Stimulated activated naive CD8-positive, alpha-beta T cell treated with anti-CD3 and anti-CD28 coated beads, Interleukin-15, Interleukin-2, amounts not matched to agents 100 ng/mL and 50 ng/mL, for 24 hours (primary cell): Measurements from ENCODE around the gene TESK1.
"Not testable (repeated sequence)": the region's sequence is repeated elsewhere in the genome, so short reads cannot be mapped to it uniquely, and the experiment has no call there.

ENCODE experiments used
- H3K27ac Mint-ChIP-seq: one replicate; pipeline ENCODE4 v1.8.0; 2021; ENCODE audit warnings: mild to moderate bottlenecking, mixed read lengths
- H3K27me3 Mint-ChIP-seq: one replicate; pipeline ENCODE4 v1.8.0; 2021; ENCODE audit warnings: mixed read lengths
- H3K36me3 Mint-ChIP-seq: one replicate; pipeline ENCODE4 v1.8.0; 2021; ENCODE audit warnings: low read depth, mixed read lengths
- H3K4me1 Mint-ChIP-seq: one replicate; pipeline ENCODE4 v1.8.0; 2021; ENCODE audit warnings: low read depth, mixed read lengths
- H3K4me3 Mint-ChIP-seq: one replicate; pipeline ENCODE4 v1.8.0; 2021; ENCODE audit warnings: mild to moderate bottlenecking, mixed read lengths
- H3K9me3 Mint-ChIP-seq: one replicate; pipeline ENCODE4 v1.8.0; 2021; ENCODE audit warnings: mixed read lengths

Gene TESK1

DNA sequence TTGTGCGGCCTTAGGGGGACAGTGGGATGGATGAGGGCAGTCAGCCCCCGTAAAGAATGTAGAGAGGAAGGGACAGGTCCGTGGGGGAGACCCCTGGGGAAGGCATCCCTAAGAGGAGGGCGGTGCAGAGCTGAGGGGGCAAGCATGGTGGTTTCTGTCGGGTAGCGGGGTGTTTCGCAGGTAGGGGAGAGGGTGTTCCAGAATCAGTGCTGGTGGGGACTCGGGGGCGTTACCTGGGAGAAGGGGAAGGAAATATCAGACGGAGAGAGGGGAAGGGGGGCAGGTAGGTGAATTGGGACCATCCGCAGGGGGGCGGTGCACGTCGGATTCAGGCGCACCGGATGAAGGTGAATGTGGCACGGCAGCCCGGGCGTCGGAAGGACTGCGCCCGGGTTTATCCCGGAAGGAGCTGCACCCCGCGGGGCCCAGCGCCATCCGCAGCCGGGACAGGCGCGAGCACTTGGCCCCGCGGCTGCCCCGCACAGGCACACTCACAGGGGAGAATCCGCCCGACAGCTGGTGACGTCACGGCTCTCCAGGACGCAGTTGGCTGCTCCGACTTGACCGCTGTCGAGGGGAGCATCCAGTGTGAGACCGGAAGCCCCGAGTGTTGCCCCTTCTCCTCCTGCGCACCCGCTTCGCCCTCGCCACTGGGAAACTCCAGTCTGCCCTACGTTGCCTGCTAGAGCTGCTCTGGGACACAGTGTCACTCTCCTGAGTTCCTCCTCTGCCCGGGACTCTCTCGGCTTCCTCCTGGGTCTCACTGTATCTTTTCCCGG is 11.8 kb downstream of the TESK1 start:
- H3K36me3 Mint-ChIP-seq = no peaks in the 10 kb centered on the region
- peak overlapping the region; percentile 84 for H3K4me3 Mint-ChIP-seq
- H3K4me1 Mint-ChIP-seq = peaks cover 64% of the 10 kb centered on the region
- H3K27me3 Mint-ChIP-seq = no peaks in the 10 kb centered on the region
- peak overlapping the region; percentile 95 for H3K27ac Mint-ChIP-seq
- no peaks in the 10 kb centered on the region for H3K9me3 Mint-ChIP-seq

DNA sequence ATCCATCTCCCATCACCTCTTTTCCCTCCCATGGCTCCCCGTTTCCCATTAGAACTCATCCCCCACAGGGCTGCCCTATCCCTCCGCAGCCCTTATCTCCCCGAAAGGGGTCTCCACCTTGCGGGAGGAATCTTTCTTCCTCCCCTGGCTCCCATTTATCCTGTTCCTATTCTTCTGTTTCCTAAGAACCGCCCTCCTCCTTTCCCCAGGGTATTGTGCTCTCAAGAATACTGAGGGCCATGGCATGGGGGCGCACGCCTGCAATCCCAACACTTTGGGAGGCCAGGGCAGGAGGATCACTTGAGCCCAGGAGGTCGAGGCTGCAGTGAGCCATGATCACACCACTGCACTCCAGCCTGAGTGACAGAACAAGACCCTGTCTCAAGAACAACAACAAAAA is 12.5 kb downstream of the TESK1 start:
- H3K4me3 Mint-ChIP-seq = peak overlapping the region; percentile 84
- peaks cover 67% of the 10 kb centered on the region for H3K4me1 Mint-ChIP-seq
- H3K27me3 Mint-ChIP-seq = no peaks in the 10 kb centered on the region
- no peaks in the 10 kb centered on the region for H3K36me3 Mint-ChIP-seq
- peak overlapping the region; percentile 95 for H3K27ac Mint-ChIP-seq
- no peaks in the 10 kb centered on the region for H3K9me3 Mint-ChIP-seq

DNA sequence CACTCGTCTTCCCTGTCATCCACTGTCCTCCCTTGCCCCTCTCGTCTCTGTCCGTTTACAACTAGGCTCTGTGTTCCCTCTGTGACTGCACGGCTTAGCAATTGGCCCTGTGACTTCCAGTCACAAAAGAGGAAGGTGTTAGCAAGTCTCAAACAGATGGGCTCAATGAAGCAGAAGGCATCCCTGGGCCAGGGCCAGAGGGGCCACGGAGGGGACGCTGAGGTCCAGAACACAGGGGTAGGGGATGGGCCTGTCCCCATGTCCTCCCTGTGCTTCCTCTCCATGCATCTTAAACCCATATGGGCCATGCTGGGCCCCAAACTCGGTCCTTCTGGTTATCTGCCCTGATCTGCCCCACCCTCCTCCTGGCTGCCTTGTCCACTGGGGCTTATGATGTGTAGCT is 13.3 kb downstream of the TESK1 start, which contains the start of gene CD72:
Gene CD72 (minus strand): TSS at position 89 of the 403 bp plus-strand sequence. CDS start 110 bp downstream, outside the sequence.
- H3K27ac Mint-ChIP-seq = peak within 1 kb of the TSS; percentile 95
- H3K36me3 Mint-ChIP-seq = no peaks in the 10 kb centered on the region

DNA sequence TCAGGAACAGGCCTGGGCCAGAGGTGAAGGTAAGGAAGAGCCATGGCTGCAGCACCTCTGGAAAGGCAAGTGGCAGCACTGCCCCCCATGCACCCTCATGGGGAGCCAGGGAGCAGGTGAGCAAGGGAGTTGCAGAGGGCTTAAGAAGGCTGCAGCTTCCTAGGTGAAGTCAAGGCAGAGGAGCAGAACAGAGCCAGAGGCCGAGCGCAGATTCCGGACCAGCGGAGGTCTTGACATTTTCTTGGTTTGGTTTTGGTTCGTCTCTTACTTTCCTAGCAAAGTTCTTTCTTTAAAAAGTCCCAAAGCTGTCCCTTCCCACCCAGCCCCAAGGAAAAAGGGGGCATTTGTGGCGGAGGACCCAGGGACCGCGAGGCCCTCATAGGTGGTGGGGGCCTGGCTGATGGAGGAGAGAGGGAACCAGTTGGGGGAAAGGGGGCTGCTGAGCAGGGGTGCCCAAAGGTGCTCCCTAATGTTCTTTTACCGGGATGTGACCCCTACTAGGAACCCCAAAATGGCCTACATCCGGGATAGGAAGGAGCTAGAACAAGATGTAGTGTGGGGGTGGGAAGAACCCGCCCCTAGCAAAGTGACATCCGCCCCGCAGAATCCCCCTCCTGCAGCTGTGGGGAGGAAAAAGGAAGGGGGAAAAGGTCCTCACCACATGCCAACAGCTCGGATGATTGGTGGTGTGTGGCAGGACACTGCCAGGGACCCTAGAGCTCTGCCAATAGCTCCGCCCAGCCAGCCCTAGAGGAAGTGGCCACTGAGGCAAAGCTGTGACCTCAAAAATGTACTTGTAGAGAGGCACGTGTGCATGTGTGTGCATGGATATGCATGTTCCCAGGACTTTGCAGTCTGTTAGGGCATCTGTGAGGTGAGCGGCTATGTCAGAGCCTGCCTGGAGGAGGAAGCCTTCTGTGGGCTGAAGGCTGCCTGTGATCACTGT is 14.1 kb downstream of the TESK1 start:
- Mint-ChIP-seq H3K27ac (peak overlapping the region; percentile 95), H3K9me3 (no peaks in the 10 kb centered on the region), H3K27me3 (no peaks in the 10 kb centered on the region), H3K4me1 (peaks cover 67% of the 10 kb centered on the region), H3K36me3 (no peaks in the 10 kb centered on the region), H3K4me3 (peak overlapping the region; percentile 84)

More for the DNA sequence above, 13.3 kb downstream of the TESK1 start, which contains the start of gene CD72:
- Mint-ChIP-seq H3K27me3 (no peaks in the 10 kb centered on the region), H3K9me3 (no peaks in the 10 kb centered on the region), H3K4me1 (peaks cover 67% of the 10 kb centered on the region), H3K4me3 (peak within 1 kb of the TSS; percentile 84)

DNA sequence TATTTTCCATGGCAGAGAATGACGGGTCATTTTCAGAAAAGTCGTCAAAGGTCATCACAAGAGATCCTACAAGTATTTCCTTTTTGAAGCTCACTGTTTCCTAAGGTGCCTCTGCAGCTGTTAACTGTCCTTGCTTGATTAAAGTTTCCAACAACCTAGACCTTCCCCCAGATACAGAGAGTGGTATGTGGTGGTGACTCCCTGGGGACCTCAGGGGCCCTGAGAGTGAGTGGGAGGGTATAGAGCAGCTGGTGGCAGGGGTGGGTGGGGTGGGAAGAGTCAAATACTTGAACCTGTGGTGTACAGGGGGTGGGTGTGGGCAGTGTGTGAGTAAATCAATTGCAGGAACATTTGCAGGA is 14.7 kb downstream of the TESK1 start:
- H3K4me1 Mint-ChIP-seq = peaks cover 67% of the 10 kb centered on the region
- peak overlapping the region; percentile 95 for H3K27ac Mint-ChIP-seq
- no peaks in the 10 kb centered on the region for H3K27me3 Mint-ChIP-seq
- H3K9me3 Mint-ChIP-seq = no peaks in the 10 kb centered on the region
- no peaks in the 10 kb centered on the region for H3K36me3 Mint-ChIP-seq
- peak overlapping the region; percentile 84 for H3K4me3 Mint-ChIP-seq

DNA sequence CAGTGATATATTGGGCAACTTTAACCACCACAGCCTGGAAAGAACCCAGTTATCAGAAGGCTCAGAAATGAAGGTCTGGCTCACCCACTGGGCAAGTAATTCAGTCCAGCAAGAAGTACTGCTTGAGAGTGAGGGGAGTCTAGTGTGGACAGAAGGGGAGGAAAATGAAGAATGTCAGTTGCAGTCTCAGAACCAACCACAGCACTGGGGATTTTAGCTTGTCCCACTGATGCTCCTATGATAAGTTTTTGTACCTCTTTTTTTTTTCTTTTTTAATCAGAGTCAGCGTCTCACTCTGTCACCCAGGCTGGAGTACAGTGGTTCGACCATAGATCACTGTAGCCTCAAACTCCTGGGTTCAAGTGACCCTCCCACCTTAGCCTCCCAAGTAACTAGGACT is 22.5 kb downstream of the TESK1 start:
- H3K36me3 Mint-ChIP-seq = no peaks in the 10 kb centered on the region
- H3K27ac Mint-ChIP-seq = peak overlapping the region; percentile 58
- no peaks in the 10 kb centered on the region for H3K27me3 Mint-ChIP-seq
- no peak overlapping the region for H3K4me3 Mint-ChIP-seq
- H3K4me1 Mint-ChIP-seq = peaks cover 32% of the 10 kb centered on the region
- no peaks in the 10 kb centered on the region for H3K9me3 Mint-ChIP-seq

DNA sequence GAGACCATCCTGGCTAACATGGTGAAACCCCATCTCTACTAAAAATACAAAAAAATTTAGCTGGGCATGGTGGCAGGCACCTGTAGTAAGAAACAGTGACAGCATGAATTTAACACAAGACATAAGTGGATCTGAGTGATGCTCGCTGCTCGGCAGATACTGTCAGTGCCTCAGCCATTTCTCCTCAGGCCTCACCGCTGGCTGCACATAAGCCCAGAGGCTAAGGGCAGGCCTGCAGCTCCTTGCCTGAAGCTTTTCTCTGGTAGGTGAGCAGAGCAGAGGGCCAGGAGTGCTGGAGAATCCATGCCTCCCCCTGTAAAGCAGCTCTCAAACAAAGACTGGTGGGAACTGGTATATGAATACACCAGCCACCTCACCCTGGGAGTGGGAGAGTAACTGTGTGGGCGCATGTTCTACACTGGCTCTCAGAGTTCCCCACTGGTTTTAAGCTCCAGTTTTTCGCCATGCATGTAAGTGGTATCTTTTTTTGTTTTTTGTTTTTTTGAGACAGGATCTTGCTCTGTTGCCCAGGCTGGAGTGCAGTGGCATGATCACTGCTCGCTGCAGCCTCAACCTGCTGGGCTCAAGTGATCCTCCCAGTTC is 23.4 kb downstream of the TESK1 start:
- Mint-ChIP-seq H3K27ac (no peak overlapping the region), H3K27me3 (no peaks in the 10 kb centered on the region), H3K36me3 (no peaks in the 10 kb centered on the region), H3K9me3 (no peaks in the 10 kb centered on the region), H3K4me3 (no peak overlapping the region), H3K4me1 (peaks cover 32% of the 10 kb centered on the region)

DNA sequence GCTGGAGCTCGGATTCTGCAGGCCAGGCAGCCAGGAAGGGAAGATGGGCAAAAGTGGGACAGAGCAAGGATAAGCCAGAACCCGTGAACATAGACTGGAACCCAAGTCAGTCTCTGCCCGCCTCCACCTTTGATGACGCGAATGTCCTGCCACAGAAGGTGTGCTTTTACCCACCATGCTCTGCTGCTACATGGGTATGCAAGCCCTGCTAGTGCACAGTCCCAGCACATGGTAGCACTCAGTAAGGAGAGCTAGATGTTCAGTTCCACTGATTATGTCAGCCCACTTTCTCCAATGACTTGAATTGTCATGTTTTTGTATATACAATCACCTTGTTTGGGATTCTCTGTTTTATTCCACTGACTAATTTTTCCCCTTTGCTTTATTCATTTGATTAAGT is 24.5 kb downstream of the TESK1 start:
- Mint-ChIP-seq H3K9me3 (no peaks in the 10 kb centered on the region), H3K36me3 (no peaks in the 10 kb centered on the region), H3K27ac (no peak overlapping the region), H3K27me3 (no peaks in the 10 kb centered on the region), H3K4me3 (no peak overlapping the region), H3K4me1 (peaks cover 35% of the 10 kb centered on the region)

DNA sequence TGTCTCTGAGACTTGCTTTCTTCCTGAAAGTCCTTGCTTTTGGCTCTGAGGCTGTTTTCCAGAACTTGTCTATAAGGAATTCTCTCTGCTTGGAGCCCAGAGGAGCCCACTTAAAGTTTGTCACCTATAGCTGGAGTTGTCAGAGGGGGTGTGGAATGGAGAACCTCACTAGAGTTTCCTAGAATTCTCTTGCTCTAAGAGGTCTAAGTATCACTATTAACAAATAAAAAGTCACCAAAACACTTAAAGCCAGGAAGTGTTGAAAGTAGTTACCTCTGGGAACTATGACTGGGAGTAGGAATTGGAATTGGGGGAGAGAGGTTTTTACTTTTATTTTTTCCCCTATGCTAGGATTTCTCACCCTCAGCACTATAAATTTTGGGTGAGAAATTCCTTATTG is 30.7 kb downstream of the TESK1 start:
- Mint-ChIP-seq H3K4me3 (peak overlapping the region; percentile 58), H3K4me1 (peaks cover 60% of the 10 kb centered on the region), H3K9me3 (peaks cover 5% of the 10 kb centered on the region), H3K27ac (peak overlapping the region; percentile 91), H3K36me3 (peaks cover 8% of the 10 kb centered on the region), H3K27me3 (no peaks in the 10 kb centered on the region)

DNA sequence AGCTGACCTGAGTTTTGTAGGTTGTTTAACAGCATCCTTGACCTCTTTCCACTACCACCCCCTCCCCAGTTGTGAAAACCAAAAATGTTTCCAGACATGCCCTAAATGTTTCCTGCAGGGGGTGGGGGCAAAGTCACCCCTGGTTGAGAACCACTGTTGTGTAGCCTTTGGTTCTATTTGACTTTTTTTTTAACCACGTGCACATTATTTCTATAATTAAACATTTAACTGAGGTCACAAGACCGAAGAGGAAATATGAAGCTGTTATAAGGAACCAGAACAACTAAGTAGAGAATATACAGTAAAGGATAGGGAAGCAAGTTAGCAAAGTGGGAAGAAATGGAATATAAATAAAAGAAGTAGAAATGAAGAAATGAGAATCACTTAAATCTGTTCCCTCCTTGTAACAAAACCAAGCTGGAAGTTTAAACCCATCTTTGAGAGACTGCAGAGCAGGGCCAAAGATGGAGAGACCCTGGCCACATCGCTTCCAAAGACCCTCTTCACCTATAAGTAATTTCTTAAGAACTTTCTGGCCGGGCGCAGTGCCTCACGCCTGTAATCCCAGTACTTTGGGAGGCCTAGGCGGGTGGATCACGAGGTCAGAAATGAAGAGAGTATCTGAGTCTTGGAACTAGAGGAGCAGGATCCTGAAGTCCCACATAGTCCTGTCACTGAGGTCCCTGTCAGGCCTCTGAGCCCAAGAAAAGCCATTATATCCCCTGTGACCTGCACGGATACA is 31.2 kb downstream of the TESK1 start:
- Mint-ChIP-seq H3K27me3 (no peaks in the 10 kb centered on the region), H3K36me3 (peaks cover 14% of the 10 kb centered on the region), H3K4me3 (peak overlapping the region; percentile 58), H3K9me3 (peaks cover 5% of the 10 kb centered on the region), H3K4me1 (peaks cover 65% of the 10 kb centered on the region), H3K27ac (peak overlapping the region; percentile 91)

DNA sequence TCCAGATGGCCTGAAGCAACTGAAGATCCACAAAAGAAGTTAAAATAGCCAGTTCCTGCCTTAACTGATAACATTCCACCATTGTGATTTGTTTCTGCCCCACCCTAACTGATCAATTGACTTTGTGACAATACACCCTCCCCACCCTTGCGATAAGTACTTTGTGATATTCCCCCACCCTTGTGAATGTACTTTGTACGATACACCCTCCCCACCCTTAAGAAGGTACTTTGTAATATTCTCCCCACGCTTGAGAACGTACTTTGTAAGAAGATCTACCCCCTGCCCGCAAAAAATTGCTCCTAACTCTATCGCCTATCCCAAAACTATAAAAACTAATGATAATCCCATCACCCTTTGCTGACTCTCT is 31.8 kb downstream of the TESK1 start:
- not testable (repeated sequence) for H3K27me3 Mint-ChIP-seq, H3K4me3 Mint-ChIP-seq, H3K9me3 Mint-ChIP-seq
- Mint-ChIP-seq H3K36me3 (peaks cover 18% of the 10 kb centered on the region), H3K4me1 (peaks cover 70% of the 10 kb centered on the region), H3K27ac (peak overlapping the region; percentile 91)

DNA sequence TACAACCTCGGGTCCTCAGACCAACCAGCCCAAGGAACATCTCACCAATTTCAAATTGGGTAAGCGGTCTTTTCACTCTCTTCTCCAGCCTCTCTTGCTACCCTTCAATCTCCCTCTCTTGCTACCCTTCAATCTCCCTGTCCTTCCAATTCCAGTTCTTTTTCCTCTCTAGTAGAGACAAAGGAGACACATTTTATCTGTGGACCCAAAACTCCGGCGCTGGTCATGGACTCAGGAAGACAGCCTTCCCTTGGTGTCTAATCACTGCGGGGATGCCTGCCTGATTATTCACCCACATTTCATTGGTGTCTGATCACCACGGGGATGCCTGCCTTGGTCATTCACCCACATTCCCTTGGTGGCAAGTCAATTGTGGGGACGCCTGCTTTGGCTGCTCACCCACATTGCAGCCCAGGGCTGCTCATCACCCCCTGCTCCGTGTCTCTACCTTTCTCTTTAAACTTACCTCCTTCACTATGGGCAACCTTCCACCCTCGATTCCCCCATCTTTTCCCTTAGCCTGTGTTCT is 32.4 kb downstream of the TESK1 start:
- H3K9me3 Mint-ChIP-seq, H3K27me3 Mint-ChIP-seq, H3K4me3 Mint-ChIP-seq: not testable (repeated sequence)
- H3K36me3 Mint-ChIP-seq = peaks cover 18% of the 10 kb centered on the region
- H3K27ac Mint-ChIP-seq = peak overlapping the region; percentile 91
- peaks cover 70% of the 10 kb centered on the region for H3K4me1 Mint-ChIP-seq

DNA sequence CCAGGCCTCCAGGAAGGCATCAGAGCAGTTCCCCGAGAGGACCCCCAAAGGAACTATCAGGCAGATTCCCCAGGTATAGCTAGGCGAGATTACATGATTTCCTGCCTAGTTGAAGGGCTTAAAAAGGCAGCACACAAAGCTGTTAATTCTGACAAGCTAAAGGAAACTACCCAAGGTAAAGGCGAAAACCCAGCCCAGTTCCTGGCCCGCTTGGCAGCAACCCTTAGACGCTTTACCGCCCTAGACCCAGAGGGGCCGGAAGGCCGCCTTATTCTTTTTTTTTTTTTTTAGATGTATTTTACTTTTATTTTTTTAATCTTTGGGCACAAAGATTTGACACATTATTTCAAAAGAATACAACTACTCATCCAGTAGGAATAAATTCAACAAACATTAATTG is 33.7 kb downstream of the TESK1 start:
- not testable (repeated sequence) for H3K27me3 Mint-ChIP-seq, H3K9me3 Mint-ChIP-seq
- peaks cover 18% of the 10 kb centered on the region for H3K36me3 Mint-ChIP-seq
- H3K4me1 Mint-ChIP-seq = peaks cover 70% of the 10 kb centered on the region
- peak overlapping the region; percentile 71 for H3K4me3 Mint-ChIP-seq
- peak overlapping the region; percentile 95 for H3K27ac Mint-ChIP-seq

DNA sequence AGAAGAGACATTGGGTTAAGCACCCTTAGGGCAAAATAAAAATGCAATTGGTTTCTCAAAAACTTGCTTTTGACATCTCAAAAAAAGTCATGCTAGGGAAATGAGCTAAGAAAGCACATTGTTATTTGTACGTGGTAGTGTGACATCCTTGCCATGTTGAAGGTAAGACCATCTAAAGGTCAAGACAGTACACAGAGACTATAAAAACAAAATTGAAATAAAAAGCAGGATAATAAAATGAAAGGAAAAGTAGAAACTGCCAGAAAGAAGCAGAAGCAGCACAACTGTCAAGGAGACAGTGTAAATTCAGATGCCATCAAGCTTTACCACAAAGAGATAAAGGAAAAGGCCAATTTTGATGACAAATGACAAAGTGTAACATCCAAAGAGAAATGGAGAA is 34.2 kb downstream of the TESK1 start:
- H3K27ac Mint-ChIP-seq = peak overlapping the region; percentile 95
- peaks cover 18% of the 10 kb centered on the region for H3K36me3 Mint-ChIP-seq
- peaks cover 72% of the 10 kb centered on the region for H3K4me1 Mint-ChIP-seq
- H3K27me3 Mint-ChIP-seq, H3K9me3 Mint-ChIP-seq: not testable (repeated sequence)
- H3K4me3 Mint-ChIP-seq = peak overlapping the region; percentile 71
